H9 (cell line): ENCODE results near the gene ITPRID2. TPM values are rescaled to one million over a fixed set of nuclear protein-coding genes. Genes with fewer than 3 reads are reported as not detected.

Experiments used
- DNase-seq: peaks from one replicate; pipeline ENCODE4 v3.0.0-alpha.2; 2017
- H2AFZ ChIP-seq: one replicate; pipeline ENCODE4 v1.6.1; 2013; ENCODE audit warnings: mild to moderate bottlenecking, low read length, control low read depth, moderate library complexity
- H2AK5ac ChIP-seq: 2 replicates; pipeline ENCODE4 v1.6.1; 2013; ENCODE audit warnings: low read length, control low read depth, mixed read lengths; ENCODE audit not compliant: insufficient read length
- H2BK120ac ChIP-seq: one replicate; pipeline ENCODE4 v1.6.1; 2013; ENCODE audit warnings: low read depth, mild to moderate bottlenecking, low read length, control low read depth, inconsistent platforms; ENCODE audit not compliant: poor library complexity, severe bottlenecking
- H2BK12ac ChIP-seq: 2 replicates; pipeline ENCODE4 v1.6.1; 2013; ENCODE audit warnings: low read length, control low read depth, mixed read lengths, low read depth; ENCODE audit not compliant: insufficient read length
- H2BK15ac ChIP-seq: 2 replicates; pipeline ENCODE4 v1.6.1; 2013; ENCODE audit warnings: low read depth, low read length, control low read depth
- H2BK20ac ChIP-seq: one replicate; pipeline ENCODE4 v1.6.1; 2013; ENCODE audit warnings: low read depth, mild to moderate bottlenecking, low read length, control low read depth, inconsistent platforms; ENCODE audit not compliant: poor library complexity, severe bottlenecking
- H2BK5ac ChIP-seq: 2 replicates; pipeline ENCODE4 v1.6.1; 2013; ENCODE audit warnings: low read length, control low read depth, mixed read lengths; ENCODE audit not compliant: insufficient read length
- H3K14ac ChIP-seq: 2 replicates; pipeline ENCODE4 v1.6.1; 2013; ENCODE audit warnings: low read length, control low read depth; ENCODE audit not compliant: insufficient read depth
- H3K18ac ChIP-seq: 2 replicates; pipeline ENCODE4 v1.6.1; 2013; ENCODE audit warnings: low read depth, mild to moderate bottlenecking, mixed read lengths, low read length, control low read depth; ENCODE audit not compliant: insufficient read length
- H3K23ac ChIP-seq: 2 replicates; pipeline ENCODE4 v1.6.1; 2013; ENCODE audit warnings: low read length, control low read depth, mixed read lengths, low read depth; ENCODE audit not compliant: insufficient read length
- H3K23me2 ChIP-seq: 2 replicates; pipeline ENCODE4 v1.6.1; 2013; ENCODE audit warnings: low read depth, mild to moderate bottlenecking, mixed read lengths, low read length, control low read depth; ENCODE audit not compliant: insufficient read length, poor library complexity, severe bottlenecking
- H3K27ac ChIP-seq: 2 replicates; pipeline ENCODE4 v1.5.1; 2013; ENCODE audit warnings: low read length, control low read depth, mixed read lengths, low read depth; ENCODE audit not compliant: insufficient read length
- H3K27me3 ChIP-seq: 2 replicates; pipeline ENCODE4 v1.6.1; 2013; ENCODE audit warnings: low read length, control low read depth, inconsistent platforms; ENCODE audit not compliant: insufficient read depth
- H3K4ac ChIP-seq: 2 replicates; pipeline ENCODE4 v1.6.1; 2013; ENCODE audit warnings: low read depth, mild to moderate bottlenecking, control low read depth, inconsistent platforms, low read length, moderate library complexity
- H3K4me1 ChIP-seq: 2 replicates; pipeline ENCODE4 v1.6.1; 2013; ENCODE audit warnings: low read length, control low read depth, inconsistent platforms; ENCODE audit not compliant: insufficient read depth
- H3K4me2 ChIP-seq: 2 replicates; pipeline ENCODE4 v1.6.1; 2013; ENCODE audit warnings: low read length, control low read depth, mixed read lengths; ENCODE audit not compliant: insufficient read length, insufficient read depth
- H3K56ac ChIP-seq: 2 replicates; pipeline ENCODE4 v1.6.1; 2013; ENCODE audit warnings: low read depth, mild to moderate bottlenecking, mixed read lengths, low read length, control low read depth; ENCODE audit not compliant: insufficient read length
- H3K79me1 ChIP-seq: 2 replicates; pipeline ENCODE4 v1.6.1; 2013; ENCODE audit warnings: low read depth, mild to moderate bottlenecking, moderate library complexity, low read length, control low read depth, inconsistent platforms; ENCODE audit not compliant: insufficient read depth, poor library complexity, severe bottlenecking
- H3K79me2 ChIP-seq: 2 replicates; pipeline ENCODE4 v1.6.1; 2013; ENCODE audit warnings: low read length, control low read depth, inconsistent platforms; ENCODE audit not compliant: insufficient read depth
- H3K9ac ChIP-seq: 2 replicates; pipeline ENCODE4 v1.6.1; 2013; ENCODE audit warnings: low read length, control low read depth, mixed read lengths; ENCODE audit not compliant: insufficient read length; ENCODE audit errors: extremely low read depth
- H3K9me3 ChIP-seq: one replicate; pipeline ENCODE4 v1.6.1; 2013; ENCODE audit warnings: low read depth, low read length, inconsistent platforms; ENCODE audit not compliant: control insufficient read depth
- H3T11ph ChIP-seq: one replicate; pipeline ENCODE4 v1.6.1; 2013; ENCODE audit warnings: mild to moderate bottlenecking, low read length, control low read depth, inconsistent platforms
- H4K20me1 ChIP-seq: one replicate; pipeline ENCODE4 v1.6.1; 2013; ENCODE audit not compliant: control insufficient read depth, insufficient read length, insufficient read depth
- H4K5ac ChIP-seq: 2 replicates; pipeline ENCODE4 v1.6.1; 2013; ENCODE audit warnings: low read depth, mild to moderate bottlenecking, mixed read lengths, low read length, control low read depth; ENCODE audit not compliant: insufficient read length
- H4K8ac ChIP-seq: replicated peaks from 2 replicates; pipeline ENCODE4 v1.6.1; 2013; ENCODE audit warnings: low read length, control low read depth, mixed read lengths, low read depth; ENCODE audit not compliant: insufficient read length
- H4K91ac ChIP-seq: 2 replicates; pipeline ENCODE4 v1.6.1; 2013; ENCODE audit warnings: low read depth, mild to moderate bottlenecking, moderate library complexity, mixed read lengths, low read length, control low read depth; ENCODE audit not compliant: insufficient read length
- H3K27ac Mint-ChIP-seq, 3 experiments: 2 replicates in 2 of 3; 3 replicates in 1 of 3; pipeline ENCODE4 v1.8.0; 2020 to 2021; ENCODE audit warnings: mixed read lengths in 3 of 3, mild to moderate bottlenecking in 1 of 3, moderate library complexity in 1 of 3
- H3K27me3 Mint-ChIP-seq: 2 replicates; pipeline ENCODE4 v1.8.0; 2021; ENCODE audit warnings: low read depth, mild to moderate bottlenecking, moderate library complexity, mixed read lengths
- H3K36me3 Mint-ChIP-seq, 3 experiments: 2 replicates in 2 of 3; 3 replicates in 1 of 3; pipeline ENCODE4 v1.8.0; 2020 to 2021; ENCODE audit warnings: low read depth in 3 of 3, mixed read lengths in 3 of 3; ENCODE audit not compliant: insufficient read depth in 1 of 3
- H3K4me1 Mint-ChIP-seq, 2 experiments: 2 replicates each; pipeline ENCODE4 v1.8.0; 2020; ENCODE audit warnings: mixed read lengths in 2 of 2
- H3K4me3 Mint-ChIP-seq, 2 experiments: 2 replicates in 1 of 2; 3 replicates in 1 of 2; pipeline ENCODE4 v1.8.0; 2020 to 2021; ENCODE audit warnings: mild to moderate bottlenecking in 2 of 2, mixed read lengths in 2 of 2, moderate library complexity in 1 of 2
- H3K9me3 Mint-ChIP-seq, 2 experiments: 2 replicates in 1 of 2; 3 replicates in 1 of 2; pipeline ENCODE4 v1.8.0; 2020; ENCODE audit warnings: mild to moderate bottlenecking in 2 of 2, mixed read lengths in 2 of 2, moderate library complexity in 1 of 2
- CTCF ChIP-seq: fragments of 200-600 bp; sonication (generic); conservative IDR thresholded peaks from 3 replicates; pipeline ENCODE4 v1.8.0; 2021; ENCODE audit warnings: antibody characterized with exemption, mild to moderate bottlenecking
- WGBS: extraction: QIAGEN DNeasy Blood & Tissue Kit; methylation state at CpG from one replicate; pipeline ENCODE4 v1.1.7; 2013; ENCODE audit warnings: missing lambda C conversion rate, low lambda C conversion rate, mixed read lengths; ENCODE audit not compliant: insufficient read length; ENCODE audit errors: extremely low coverage; 5-methylcytosine and 5-hydroxymethylcytosine counted together
- total RNA-seq: library from RNA; stranded (reverse); gene quantifications from 2 replicates; pipeline ENCODE4 v1.2.1, GENCODE V29; 2021

Gene ITPRID2
- total RNA-seq, 1 experiment from 2014 or later = 12.0 TPM

GRCh38 chr2:181973171-181973783 lies 81.7 kb downstream of the ITPRID2 start:
- H3K4me2 ChIP-seq = no peak overlapping the region
- H3T11ph ChIP-seq = no peak overlapping the region
- H4K20me1 ChIP-seq = no peaks in the 10 kb centered on the region
- no peak overlapping the region for H3K14ac ChIP-seq
- Mint-ChIP-seq H3K4me1 (no peaks in the 10 kb centered on the region), H3K36me3 (no peaks in the 10 kb centered on the region), H3K4me3 (no peak overlapping the region), H3K27me3 (no peaks in the 10 kb centered on the region; the same call in 1 of the 2 replicates), H3K27ac (no peak overlapping the region), H3K9me3 (no peaks in the 10 kb centered on the region)
- no peaks in the 10 kb centered on the region for H3K23me2 ChIP-seq
- no peak overlapping the region for H2BK15ac ChIP-seq
- H2BK20ac ChIP-seq = no peak overlapping the region
- no peak overlapping the region for H3K9ac ChIP-seq
- DNase-seq = no peak
- no peak overlapping the region for H4K8ac ChIP-seq
- no peak overlapping the region for H4K91ac ChIP-seq
- H3K27me3 ChIP-seq = no peaks in the 10 kb centered on the region
- H2BK120ac ChIP-seq = no peak overlapping the region
- H4K5ac ChIP-seq = no peak overlapping the region
- no peaks in the 10 kb centered on the region for H3K9me3 ChIP-seq
- TF ChIP-seq CTCF = no peak
- no peak overlapping the region for H2AFZ ChIP-seq
- H3K27ac ChIP-seq = no peak overlapping the region
- WGBS = no CpG with 5 or more reads among the region's 5 CpGs
- no peak overlapping the region for H3K23ac ChIP-seq
- H3K56ac ChIP-seq = no peak overlapping the region
- H3K4me1 ChIP-seq = no peaks in the 10 kb centered on the region
- H3K79me2 ChIP-seq = no peaks in the 10 kb centered on the region
- H3K18ac ChIP-seq = no peak overlapping the region
- H3K4ac ChIP-seq = no peak overlapping the region
- H2BK5ac ChIP-seq = no peak overlapping the region
- no peaks in the 10 kb centered on the region for H3K79me1 ChIP-seq
- no peak overlapping the region for H2BK12ac ChIP-seq
- no peak overlapping the region for H2AK5ac ChIP-seq
